HG03565 (cell line): ENCODE measurements around the gene GEMIN8.
A peak's percentile ranks its signal among the peaks of the same experiment; 100 is the strongest.

Experiments
- ATAC-seq: cut with Tn5 transposase; IDR thresholded peaks from one replicate; pipeline ENCODE4 v1.9.1; 2021; ENCODE audit warnings: mild to moderate bottlenecking, moderate library complexity; ENCODE audit not compliant: unreplicated experiment

GEMIN8 gene

GRCh38 chrX:14017399-14017798, 12.3 kb downstream of the GEMIN8 start:
- ATAC-seq = no peak

DNA sequence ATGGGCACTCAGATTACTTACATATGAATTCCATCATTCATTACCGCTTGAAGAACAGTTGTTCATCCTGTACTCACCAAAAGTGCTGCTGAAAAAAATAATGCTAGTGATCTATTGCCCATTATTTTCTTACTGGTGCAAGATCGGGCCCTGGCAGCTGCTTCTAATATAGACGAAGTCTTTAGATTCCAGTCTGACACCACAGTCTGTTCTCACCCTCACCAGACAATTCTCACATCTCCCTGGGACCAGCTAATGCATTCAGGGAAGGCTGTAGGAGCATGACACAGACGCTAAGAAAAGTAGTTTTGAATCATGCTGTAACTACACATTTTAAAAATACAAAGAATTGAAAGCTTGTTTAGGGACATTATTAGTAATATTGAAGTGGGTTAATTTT, 13.8 kb downstream of the GEMIN8 start:
- no peak for ATAC-seq

- no peak for ATAC-seq
These were observed 14.4 kb downstream of the GEMIN8 start for GRCh38 chrX:14015294-14015693.

DNA sequence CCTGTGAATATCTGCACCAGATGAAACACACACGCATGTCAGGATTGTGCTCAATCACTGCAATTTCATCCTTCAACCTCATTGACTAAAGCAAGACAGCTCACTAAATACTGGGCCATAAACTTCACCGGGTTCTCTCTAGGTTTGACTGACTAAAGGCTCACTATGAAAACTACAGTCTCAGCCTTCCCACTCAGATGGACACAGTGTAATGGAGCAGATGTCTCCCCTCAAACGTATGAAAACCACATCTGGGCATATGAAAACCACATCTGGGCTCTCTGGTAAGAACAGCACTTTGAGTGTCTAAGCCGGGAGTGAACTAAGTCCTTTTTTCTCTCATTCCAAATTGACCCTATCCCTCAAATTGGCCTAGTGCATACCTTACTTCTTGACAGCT, 15.2 kb downstream of the GEMIN8 start:
- no peak for ATAC-seq

DNA sequence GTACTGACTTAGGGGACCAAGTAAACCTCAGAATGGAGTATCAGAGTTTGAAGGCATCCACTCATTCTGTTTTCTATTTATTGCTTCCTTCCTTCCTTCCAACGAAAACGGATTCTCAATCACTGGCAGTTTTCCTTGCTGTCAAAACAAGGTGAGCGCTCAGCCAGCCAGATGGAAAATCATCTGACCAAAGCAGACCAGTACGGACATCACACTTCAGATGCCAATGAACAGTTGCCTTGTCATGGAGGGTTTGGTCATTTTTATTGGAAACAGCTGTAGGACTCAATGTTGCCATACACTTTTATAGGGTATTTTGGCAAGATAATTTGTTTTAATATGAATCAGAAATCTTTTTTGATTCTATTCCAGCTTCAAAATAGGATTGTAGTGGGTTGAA, 16.6 kb downstream of the GEMIN8 start:
- no peak for ATAC-seq

DNA sequence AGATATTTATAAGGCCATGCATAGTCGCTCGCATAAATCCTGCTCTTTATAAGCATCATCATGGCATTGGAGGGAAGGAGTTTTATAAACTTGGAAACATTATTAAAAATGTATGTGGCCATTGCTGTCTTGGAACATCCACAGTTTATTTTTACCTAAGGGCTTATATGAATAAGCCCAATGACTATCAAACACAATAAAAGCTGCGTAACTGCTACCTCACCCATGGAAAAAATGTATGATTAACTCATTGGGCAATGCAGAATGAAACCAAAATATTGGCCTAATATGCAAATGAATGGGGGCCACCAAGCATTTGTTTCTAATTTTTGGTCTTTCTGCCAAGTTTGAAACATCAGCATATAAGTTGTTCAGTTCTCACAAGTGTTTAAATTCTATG, 19.1 kb downstream of the GEMIN8 start:
- no peak for ATAC-seq

GRCh38 chrX:14006540-14006939, 23.2 kb downstream of the GEMIN8 start:
- no peak for ATAC-seq

- ATAC-seq = no peak
These were observed 25.7 kb downstream of the GEMIN8 start for GRCh38 chrX:14003876-14004425.

DNA sequence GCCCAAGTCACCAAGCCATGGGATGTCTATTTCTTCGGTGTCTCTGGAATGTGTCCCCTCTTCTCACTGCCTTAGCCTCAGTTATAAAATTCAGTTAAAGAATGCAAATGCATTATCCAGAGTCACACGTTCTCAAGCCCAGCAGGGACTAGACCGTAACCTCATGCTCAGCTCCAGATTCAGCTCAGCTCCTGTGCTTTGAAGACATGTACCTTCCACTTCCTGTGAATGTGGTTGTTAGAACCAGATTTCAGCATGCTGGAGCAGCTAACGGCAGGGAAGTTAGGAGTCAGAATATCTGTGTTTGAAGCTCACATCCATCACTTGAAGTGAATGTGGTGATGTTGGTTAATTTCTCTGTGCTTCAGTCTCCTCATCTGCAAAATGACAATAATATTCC, 26.7 kb downstream of the GEMIN8 start:
- ATAC-seq = no peak

DNA sequence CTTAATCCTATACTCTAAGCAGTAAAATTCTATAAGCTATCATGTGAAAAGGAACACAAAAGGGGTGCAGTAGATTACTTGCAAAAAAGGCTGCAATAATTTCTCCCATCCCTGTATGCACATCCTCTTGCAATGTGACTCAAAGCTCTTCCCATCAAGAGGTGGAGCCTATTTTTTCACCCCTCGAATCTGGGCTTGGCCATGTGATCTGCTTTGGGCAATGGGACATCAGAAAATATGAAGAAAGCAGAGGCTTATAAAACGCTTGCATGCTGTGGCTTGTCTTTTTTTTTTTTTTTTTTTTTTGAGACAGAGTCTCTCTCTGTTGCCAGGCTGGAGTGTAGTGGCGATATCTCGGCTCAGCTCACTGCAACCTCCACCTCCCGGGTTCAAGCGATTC, 33.0 kb downstream of the GEMIN8 start:
- no peak for ATAC-seq

DNA sequence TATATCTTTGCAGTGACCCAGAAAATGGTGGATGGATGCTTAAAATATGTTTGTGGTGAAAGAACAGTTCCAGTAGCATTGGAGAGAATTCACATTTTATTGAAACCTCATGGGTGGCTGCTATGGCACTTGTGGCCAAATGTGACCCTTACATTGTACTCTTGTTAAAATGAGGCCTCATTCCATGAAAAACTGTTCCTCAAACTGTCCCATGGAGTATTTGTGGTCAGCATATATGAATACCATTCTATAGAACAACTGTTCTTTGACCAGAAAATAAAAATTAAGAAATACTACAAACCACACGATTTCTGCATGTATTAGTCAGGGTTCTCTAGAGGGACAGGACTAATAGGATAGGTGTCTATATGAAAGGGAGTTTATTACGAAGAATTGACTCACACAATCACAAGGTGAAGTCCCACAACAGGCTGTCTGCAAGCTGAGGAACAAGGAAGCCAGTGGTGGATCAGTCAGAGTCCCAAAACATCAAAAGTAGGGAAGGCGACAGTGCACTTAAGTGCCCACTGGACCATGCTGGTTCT, 35.1 kb downstream of the GEMIN8 start:
- no peak for ATAC-seq

DNA sequence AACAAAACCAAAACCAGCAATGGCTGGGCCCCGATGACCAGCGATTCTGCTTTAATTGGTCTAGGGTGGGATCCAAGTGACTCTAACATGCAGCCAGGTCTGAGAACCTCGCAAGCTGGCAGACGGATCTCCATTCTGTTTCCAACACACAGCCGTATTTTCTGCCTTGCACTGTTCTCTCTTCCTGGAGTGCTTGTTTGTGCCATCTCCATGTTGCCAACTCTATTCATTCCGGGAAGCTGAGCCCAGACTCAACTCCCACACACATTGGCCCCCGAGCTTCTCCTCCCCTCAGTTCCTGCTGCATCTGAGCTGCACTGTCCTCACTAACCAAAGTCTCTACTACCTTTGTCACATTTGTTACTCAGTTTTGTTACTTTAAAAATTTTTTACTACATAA, 35.6 kb downstream of the GEMIN8 start:
- no peak for ATAC-seq

DNA sequence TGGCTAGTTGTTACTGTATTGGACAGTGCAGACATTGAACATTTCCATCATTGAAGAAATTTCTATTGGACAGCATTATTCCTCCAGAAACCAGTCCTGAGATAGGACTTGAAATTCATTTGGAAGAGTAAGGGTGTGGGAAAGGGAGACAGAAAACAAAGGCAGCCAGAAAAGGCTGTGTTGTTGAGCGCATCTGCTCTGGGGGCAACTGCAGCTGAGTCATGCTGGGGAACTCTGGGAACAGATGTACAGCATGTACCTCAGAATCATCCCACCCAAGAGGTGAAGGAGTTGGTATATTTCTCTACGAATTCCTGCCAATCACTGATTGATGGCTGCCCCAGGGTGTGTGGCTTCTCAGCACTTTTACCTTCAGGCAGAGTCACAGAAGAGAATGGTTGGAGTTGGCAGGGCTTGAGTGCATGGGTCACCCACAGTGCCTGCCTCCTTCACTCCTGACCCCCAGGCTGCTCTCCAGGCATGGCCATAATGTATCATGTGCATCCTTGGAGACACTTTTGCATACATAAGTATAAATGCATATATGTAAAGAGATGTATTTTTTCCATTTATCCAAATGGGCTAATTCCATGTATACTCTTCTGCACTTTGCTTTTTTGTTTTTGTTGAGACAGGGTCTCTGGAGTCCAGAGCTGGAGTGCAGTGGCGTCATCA, 39.4 kb downstream of the GEMIN8 start:
- no peak for ATAC-seq

DNA sequence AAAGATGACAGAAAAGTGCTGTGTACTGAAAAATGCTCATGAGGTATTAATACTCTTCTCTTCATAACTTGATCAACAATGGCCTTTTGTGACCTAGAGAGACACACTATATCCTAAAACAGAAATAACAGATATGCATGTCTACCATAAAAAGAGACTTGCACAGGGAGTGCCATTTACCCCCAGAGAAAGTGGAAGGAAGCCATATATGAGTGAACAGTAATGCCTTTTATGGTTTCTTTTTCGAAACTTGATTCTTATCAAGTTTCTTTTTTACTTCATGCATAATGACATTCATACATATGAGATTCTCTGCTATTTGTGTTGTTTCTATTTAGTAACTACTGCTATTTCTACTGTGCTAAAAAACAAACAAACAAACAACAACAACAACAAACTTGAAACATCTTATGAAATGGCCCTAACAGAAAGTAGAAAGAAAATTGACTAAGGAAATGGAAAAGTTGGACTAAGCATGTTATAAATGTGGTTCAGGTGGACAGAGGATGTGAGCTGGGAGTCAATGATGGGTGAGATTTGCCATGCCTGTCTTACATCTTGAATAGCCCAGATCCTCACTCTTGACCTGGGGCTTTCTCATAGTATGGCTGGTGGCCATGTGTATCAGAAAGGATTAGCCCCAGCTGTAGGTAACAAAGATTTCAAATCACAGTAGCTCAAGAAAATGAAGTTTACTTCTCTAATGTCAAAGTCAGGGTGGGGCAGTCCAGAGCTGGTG, 43.8 kb downstream of the GEMIN8 start:
- peak; percentile 64 for ATAC-seq

DNA sequence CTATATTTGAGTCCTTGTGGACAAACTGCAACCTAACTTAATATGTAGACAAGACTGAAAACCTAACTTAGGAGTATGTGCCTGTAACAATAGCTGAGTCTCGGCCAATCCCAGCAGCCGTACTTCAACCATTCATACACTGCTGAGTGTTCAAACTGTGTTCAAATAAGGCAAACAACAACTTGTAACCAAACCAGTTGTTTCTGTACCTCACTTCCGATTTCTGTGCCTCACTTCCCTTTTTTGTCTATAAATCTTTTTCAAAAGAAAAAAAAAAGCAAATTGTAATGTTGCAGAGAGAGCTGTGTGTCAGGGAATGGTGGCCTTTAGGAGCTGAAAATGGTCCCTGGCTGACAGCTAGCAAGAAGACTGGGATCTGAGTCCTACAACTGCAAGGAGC, 46.0 kb downstream of the GEMIN8 start:
- ATAC-seq = no peak

GRCh38 chrX:13968198-13968597, 61.5 kb downstream of the GEMIN8 start:
- no peak for ATAC-seq

- ATAC-seq = no peak
These were observed 62.1 kb downstream of the GEMIN8 start for GRCh38 chrX:13967636-13968035.

DNA sequence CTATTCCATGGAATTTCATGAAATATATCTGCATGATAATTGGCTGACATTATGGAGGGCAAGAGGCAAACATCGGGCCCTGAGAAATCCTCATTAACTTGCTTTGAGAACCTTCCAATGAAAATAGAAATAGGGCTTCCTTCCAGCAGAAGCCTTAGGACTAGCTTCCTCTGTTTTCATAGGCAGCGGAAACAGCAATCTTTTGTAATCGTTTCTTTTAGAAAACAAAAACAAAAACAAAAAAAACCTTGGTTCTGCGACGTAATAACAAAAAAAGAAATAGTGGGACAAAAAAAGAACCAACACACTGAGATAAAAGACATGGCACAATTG, 62.9 kb downstream of the GEMIN8 start:
- no peak for ATAC-seq

DNA sequence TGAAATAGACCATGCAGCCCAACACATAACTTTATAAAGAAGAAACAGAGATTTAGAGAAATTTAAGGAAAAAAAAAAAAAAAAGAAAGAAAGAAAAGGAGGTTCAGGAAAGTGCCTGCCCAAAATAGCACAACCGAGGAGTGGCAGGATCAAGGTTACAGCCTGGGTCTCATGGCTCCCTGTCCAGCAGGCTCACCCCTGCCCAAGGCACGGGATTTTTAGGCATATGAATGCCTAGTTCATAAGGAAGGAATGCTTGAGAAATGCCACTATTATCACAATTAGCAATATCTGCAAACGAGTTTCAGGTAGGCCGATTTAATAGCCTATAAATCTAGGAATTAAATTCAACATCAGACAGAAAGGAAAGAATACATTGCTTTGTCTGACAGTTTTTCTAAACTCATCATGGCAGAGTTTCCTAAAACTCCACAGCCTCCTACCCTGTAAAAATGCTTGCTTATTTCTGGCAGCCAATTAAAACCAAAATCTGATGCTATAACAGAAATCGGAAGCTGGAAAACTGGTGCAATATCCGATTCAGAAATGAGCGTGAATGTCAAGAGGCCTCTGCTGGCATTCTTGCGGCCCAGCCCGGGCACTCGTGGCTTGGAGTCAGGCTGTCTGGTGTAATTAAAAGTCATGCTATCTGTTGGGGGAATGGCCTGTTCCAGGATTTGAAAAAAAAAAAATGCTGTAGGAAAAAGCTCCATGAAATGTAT, 63.5 kb downstream of the GEMIN8 start:
- ATAC-seq = no peak

DNA sequence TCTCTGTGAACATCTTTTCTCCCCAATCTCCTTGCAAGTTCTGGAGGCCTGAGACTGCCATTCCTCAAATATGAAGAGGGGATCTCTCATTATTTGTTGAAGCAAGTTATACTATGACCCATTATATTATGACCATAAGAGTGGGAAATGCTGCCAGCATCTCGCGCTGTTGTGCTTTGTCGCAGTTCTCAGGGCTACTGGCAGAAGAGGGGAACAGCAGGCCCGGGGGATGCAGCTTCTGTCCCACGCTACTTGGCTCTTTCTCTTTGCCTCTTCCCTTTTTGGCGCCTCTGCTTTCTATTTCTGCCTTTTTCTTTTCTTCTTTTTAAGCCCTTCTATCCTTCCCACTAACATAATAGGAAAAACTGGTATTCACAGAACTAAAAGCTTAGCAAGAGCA, 64.2 kb downstream of the GEMIN8 start:
- no peak for ATAC-seq

GRCh38 chrX:13956998-13957397, 72.7 kb downstream of the GEMIN8 start:
- no peak for ATAC-seq
